Spleen (tissue), 7 donors: ENCODE data around the gene LGR6.

Experiments
- POLR2A ChIP-seq, 3 donors: fragments of 450-650 bp; IDR thresholded peaks; one replicate each; pipeline ENCODE4 v1.5.1; 2017; ENCODE audit warnings: antibody characterized with exemption in 3 of 3, mild to moderate bottlenecking in 1 of 3
- POLR2AphosphoS5 ChIP-seq, 3 donors: sonication (generic); formaldehyde crosslinking; IDR thresholded peaks; one replicate each; pipeline ENCODE4 v1.5.1; 2017; ENCODE audit warnings: antibody characterized with exemption in 3 of 3
- TF ChIP-seq, protein P1 (sequence below), 11 experiments: fragments of 200-600 bp in 7 of 11; fragments of 450-650 bp in 4 of 11; sonication (generic) in 4 of 11; IDR thresholded peaks in 8 of 11; conservative IDR thresholded peaks in 3 of 11; 1 replicate in 7 of 11; 2 replicates in 4 of 11; pipeline versions ENCODE4 v1.4.0 to v1.8.0; 2016 to 2021; ENCODE audit warnings: antibody characterized with exemption in 11 of 11, inconsistent platforms in 4 of 11, mild to moderate bottlenecking in 1 of 11
- donor health status: DM: no; HTN: no; CAD: no; lungs with moderate emphysema.
- donor health status: DM: no; HTN: no; CAD: no.
- donor health status: DM: no; HTN: no; CAD: no.

DNA sequence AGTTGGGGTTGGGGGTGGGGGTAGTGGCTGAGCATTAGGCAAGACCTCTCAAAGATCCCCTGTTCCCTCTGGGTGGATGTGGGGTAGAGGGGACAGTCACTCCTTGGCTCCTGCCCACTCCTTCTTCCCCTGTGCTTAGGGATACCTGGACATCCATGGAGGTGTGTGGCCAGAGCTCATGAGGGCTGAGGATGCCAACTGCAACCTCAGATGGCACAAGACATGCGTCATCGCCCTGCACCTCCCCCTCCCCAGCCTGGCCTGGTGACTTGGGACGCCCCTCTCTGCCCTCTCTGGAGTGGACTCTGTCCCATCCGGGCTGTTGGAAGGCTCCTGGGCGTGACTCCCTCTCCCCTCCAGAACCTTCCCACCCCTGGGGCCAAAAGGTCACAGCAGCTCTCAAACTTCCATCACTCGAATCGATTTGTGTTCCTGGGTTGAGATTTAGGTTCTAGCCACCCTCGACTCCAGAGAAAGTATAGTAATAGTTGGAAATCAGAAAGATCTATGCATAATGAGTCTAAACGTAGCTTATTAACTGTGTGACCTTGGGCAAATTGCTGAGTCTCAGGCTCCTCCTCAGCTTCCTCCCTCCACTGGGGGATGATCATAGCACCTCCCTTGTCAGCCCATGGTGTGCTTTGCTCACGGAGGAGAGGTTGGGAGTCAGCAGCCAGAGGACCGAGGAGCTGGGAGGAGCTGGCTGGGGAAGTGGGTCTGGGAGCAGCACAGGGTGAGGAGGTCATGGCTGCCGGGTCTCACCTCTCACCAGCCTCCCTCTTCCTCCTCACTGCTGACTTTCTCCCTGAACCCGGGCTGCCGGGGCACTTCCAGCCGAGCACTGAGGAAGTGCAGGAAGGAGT lies 30.9 kb upstream of the LGR6 start:
- TF ChIP-seq, protein P1, sequence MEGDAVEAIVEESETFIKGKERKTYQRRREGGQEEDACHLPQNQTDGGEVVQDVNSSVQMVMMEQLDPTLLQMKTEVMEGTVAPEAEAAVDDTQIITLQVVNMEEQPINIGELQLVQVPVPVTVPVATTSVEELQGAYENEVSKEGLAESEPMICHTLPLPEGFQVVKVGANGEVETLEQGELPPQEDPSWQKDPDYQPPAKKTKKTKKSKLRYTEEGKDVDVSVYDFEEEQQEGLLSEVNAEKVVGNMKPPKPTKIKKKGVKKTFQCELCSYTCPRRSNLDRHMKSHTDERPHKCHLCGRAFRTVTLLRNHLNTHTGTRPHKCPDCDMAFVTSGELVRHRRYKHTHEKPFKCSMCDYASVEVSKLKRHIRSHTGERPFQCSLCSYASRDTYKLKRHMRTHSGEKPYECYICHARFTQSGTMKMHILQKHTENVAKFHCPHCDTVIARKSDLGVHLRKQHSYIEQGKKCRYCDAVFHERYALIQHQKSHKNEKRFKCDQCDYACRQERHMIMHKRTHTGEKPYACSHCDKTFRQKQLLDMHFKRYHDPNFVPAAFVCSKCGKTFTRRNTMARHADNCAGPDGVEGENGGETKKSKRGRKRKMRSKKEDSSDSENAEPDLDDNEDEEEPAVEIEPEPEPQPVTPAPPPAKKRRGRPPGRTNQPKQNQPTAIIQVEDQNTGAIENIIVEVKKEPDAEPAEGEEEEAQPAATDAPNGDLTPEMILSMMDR (IDR thresholded peaks at IDR 0.05 in 8 of 11, conservative IDR thresholded peaks at IDR 0.05 in 3 of 11): no peak
- TF ChIP-seq POLR2AphosphoS5 (IDR thresholded peaks at IDR 0.05): peak in 1 of 3 donors; percentile 37
- TF ChIP-seq POLR2A (IDR thresholded peaks at IDR 0.05): no peak
